ENCODE data around the gene BCL2L13. TPM values are rescaled to one million over a fixed set of nuclear protein-coding genes. Genes with fewer than 3 reads are reported as not detected.

The BCL2L13 gene
- total RNA-seq, 1 donor from 2014 or later, result 42.6 TPM

GRCh38 chr22:17628406-17629172 lies 10.0 kb upstream of the BCL2L13 start, which contains the start of gene ATP6V1E1:
TSS of gene ATP6V1E1 (minus strand) at chr22:17628749. CDS start at chr22:17628635, 114 bp downstream.
- peaks cover 2% of the 10 kb centered on the region for H3K9me3 Mint-ChIP-seq (ENCODE audit: unreplicated experiment)
- peak within 1 kb of the TSS; percentile 97 for H3K27ac Mint-ChIP-seq (ENCODE audit: unreplicated experiment)
- peak; percentile 95 for DNase-seq
- TF ChIP-seq CTCF (IDR thresholded peaks at IDR 0.05; ENCODE audit: partially characterized antibody, unreplicated experiment), result no peak
- no peaks in the 10 kb centered on the region for H3K36me3 Mint-ChIP-seq (ENCODE audit: unreplicated experiment)
- H3K27me3 Mint-ChIP-seq (ENCODE audit: unreplicated experiment), result peaks cover 2% of the 10 kb centered on the region
- peak within 1 kb of the TSS; percentile 99 for H3K4me3 Mint-ChIP-seq (ENCODE audit: unreplicated experiment)
- no peaks in the 10 kb centered on the region for H3K4me1 Mint-ChIP-seq (ENCODE audit: low read depth, unreplicated experiment)

GRCh38 chr22:17629173-17629489 lies 9.4 kb upstream of the BCL2L13 start:
- Mint-ChIP-seq H3K4me3 (ENCODE audit: unreplicated experiment) (peak overlapping the region; percentile 99), H3K27me3 (ENCODE audit: unreplicated experiment) (peaks cover 2% of the 10 kb centered on the region), H3K36me3 (ENCODE audit: unreplicated experiment) (no peaks in the 10 kb centered on the region), H3K27ac (ENCODE audit: unreplicated experiment) (peak overlapping the region; percentile 97), H3K9me3 (ENCODE audit: unreplicated experiment) (peaks cover 2% of the 10 kb centered on the region), H3K4me1 (ENCODE audit: low read depth, unreplicated experiment) (no peaks in the 10 kb centered on the region)
- no peak for DNase-seq
- TF ChIP-seq CTCF (IDR thresholded peaks at IDR 0.05; ENCODE audit: partially characterized antibody, unreplicated experiment), result no peak

GRCh38 chr22:17629641-17630040 lies 8.9 kb upstream of the BCL2L13 start:
- Mint-ChIP-seq H3K27me3 (ENCODE audit: unreplicated experiment) (peaks cover 2% of the 10 kb centered on the region), H3K4me3 (ENCODE audit: unreplicated experiment) (peak overlapping the region; percentile 99), H3K9me3 (ENCODE audit: unreplicated experiment) (peaks cover 2% of the 10 kb centered on the region), H3K27ac (ENCODE audit: unreplicated experiment) (no peak overlapping the region), H3K36me3 (ENCODE audit: unreplicated experiment) (no peaks in the 10 kb centered on the region), H3K4me1 (ENCODE audit: low read depth, unreplicated experiment) (no peaks in the 10 kb centered on the region)
- no peak for TF ChIP-seq CTCF (IDR thresholded peaks at IDR 0.05; ENCODE audit: partially characterized antibody, unreplicated experiment)
- DNase-seq, result no peak

GRCh38 chr22:17631076-17631565 lies 7.4 kb upstream of the BCL2L13 start:
- Mint-ChIP-seq H3K27ac (ENCODE audit: unreplicated experiment) (no peak overlapping the region), H3K9me3 (ENCODE audit: unreplicated experiment) (peaks cover 2% of the 10 kb centered on the region), H3K27me3 (ENCODE audit: unreplicated experiment) (peaks cover 2% of the 10 kb centered on the region)

More at GRCh38 chr22:17631076-17631565, 7.4 kb upstream of the BCL2L13 start:
- DNase-seq, result no peak
- Mint-ChIP-seq H3K4me3 (ENCODE audit: unreplicated experiment) (no peak overlapping the region), H3K36me3 (ENCODE audit: unreplicated experiment) (no peaks in the 10 kb centered on the region), H3K4me1 (ENCODE audit: low read depth, unreplicated experiment) (no peaks in the 10 kb centered on the region)
- no peak for TF ChIP-seq CTCF (IDR thresholded peaks at IDR 0.05; ENCODE audit: partially characterized antibody, unreplicated experiment)
